Uterus (tissue), 4 donors: ENCODE results near the gene RHEBL1. TPM values are rescaled to one million over a fixed set of nuclear protein-coding genes. Genes with fewer than 3 reads are reported as not detected.

Source experiments
- DNase-seq, 2 donors: peaks; one replicate each; pipeline ENCODE4 v3.0.0-alpha.2; 2019 to 2020
- H3K27ac ChIP-seq, 2 donors: fragments of 200-600 bp; sonication (generic); 1 replicate in 1 of 2; 2 replicates in 1 of 2; pipeline ENCODE4 v1.5.1; 2016 to 2018
- H3K27me3 ChIP-seq, 2 donors: fragments of 200-600 bp; sonication (generic); one replicate each; pipeline ENCODE4 v1.5.1; 2018 to 2019; ENCODE audit warnings: control low read depth in 1 of 2
- H3K36me3 ChIP-seq, 2 donors: fragments of 200-600 bp; sonication (generic); one replicate each; pipeline ENCODE4 v1.5.1; 2019; ENCODE audit warnings: control low read depth in 1 of 2
- H3K4me1 ChIP-seq, 2 donors: fragments of 200-600 bp; sonication (generic); one replicate each; pipeline ENCODE4 v1.5.1; 2018 to 2019; ENCODE audit warnings: control low read depth in 1 of 2
- H3K4me3 ChIP-seq, 2 donors: fragments of 200-600 bp; sonication (generic); 1 replicate in 1 of 2; 2 replicates in 1 of 2; pipeline ENCODE4 v1.5.1; 2018 to 2019; ENCODE audit warnings: mild to moderate bottlenecking in 1 of 2
- H3K9me3 ChIP-seq, 2 donors: fragments of 200-600 bp; sonication (generic); one replicate each; pipeline ENCODE4 v1.5.1; 2019; ENCODE audit warnings: control low read depth in 1 of 2
- POLR2A ChIP-seq, 2 donors: fragments of 450-650 bp; IDR thresholded peaks; one replicate each; pipeline ENCODE4 v1.6.1; 2016; ENCODE audit warnings: antibody characterized with exemption in 2 of 2, mild to moderate bottlenecking in 1 of 2, moderate library complexity in 1 of 2
- intact Hi-C: fragments of 100-400 bp; cut with DNase I; formaldehyde crosslinking; loops from one replicate; pipeline ENCODE4 v1.15.1; 2023; ENCODE audit warnings: low total_unique reads
- total RNA-seq, 4 donors: library from RNA; depleted of rRNA in 3 of 4; stranded (reverse); fragments of >200 nt in 3 of 4; gene quantifications; one replicate each; pipeline versions ENCODE4 v1.1.0 to v1.2.4, GENCODE V29; 2014 to 2023
- TF ChIP-seq, protein P1 (sequence below), 4 experiments: fragments of 200-600 bp in 2 of 4; fragments of 450-650 bp in 2 of 4; sonication (generic) in 2 of 4; IDR thresholded peaks; one replicate each; pipeline ENCODE4 v1.5.1; 2016 to 2019; ENCODE audit warnings: antibody characterized with exemption in 4 of 4, mild to moderate bottlenecking in 2 of 4, moderate library complexity in 1 of 4
- donor health status: DM: yes; HTN: yes; CAD: no.

Gene RHEBL1
- total RNA-seq, 4 donors from 2014 or later: 0.37 TPM; not detected in 3

DNA sequence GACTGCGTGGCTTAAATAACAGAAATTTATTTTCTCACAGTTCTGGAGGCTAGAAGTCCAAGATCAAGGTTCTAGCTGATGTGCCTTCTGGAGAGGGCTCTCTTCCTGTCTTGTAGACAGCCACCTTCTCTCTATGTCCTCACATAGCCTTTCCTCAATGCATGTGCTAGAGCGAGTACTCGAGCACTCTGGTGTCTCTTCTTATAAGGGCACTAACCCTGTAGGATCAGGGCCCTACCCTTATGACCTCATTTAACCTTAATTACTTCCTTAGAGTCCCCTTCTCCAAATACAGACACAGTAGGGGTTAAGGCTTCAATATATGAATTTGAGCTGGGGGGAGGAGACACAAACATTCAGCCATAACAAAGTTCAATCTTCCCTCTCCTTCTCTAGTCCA is 14.7 kb upstream of the RHEBL1 start:
- no peak for DNase-seq
- no peaks in the 10 kb centered on the region for H3K36me3 ChIP-seq
- TF ChIP-seq, protein P1, sequence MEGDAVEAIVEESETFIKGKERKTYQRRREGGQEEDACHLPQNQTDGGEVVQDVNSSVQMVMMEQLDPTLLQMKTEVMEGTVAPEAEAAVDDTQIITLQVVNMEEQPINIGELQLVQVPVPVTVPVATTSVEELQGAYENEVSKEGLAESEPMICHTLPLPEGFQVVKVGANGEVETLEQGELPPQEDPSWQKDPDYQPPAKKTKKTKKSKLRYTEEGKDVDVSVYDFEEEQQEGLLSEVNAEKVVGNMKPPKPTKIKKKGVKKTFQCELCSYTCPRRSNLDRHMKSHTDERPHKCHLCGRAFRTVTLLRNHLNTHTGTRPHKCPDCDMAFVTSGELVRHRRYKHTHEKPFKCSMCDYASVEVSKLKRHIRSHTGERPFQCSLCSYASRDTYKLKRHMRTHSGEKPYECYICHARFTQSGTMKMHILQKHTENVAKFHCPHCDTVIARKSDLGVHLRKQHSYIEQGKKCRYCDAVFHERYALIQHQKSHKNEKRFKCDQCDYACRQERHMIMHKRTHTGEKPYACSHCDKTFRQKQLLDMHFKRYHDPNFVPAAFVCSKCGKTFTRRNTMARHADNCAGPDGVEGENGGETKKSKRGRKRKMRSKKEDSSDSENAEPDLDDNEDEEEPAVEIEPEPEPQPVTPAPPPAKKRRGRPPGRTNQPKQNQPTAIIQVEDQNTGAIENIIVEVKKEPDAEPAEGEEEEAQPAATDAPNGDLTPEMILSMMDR (IDR thresholded peaks at IDR 0.05): no peak
- TF ChIP-seq POLR2A (IDR thresholded peaks at IDR 0.05): no peak
- intact Hi-C loops: no loop called here
- H3K27ac ChIP-seq: peak overlapping the region in 1 of 2 donors; percentile 93
- H3K27me3 ChIP-seq: no peaks in the 10 kb centered on the region
- no peaks in the 10 kb centered on the region for H3K9me3 ChIP-seq
- H3K4me3 ChIP-seq: no peak overlapping the region
- H3K4me1 ChIP-seq: peaks cover 0 to 4% of the 10 kb centered on the region in 2 donors

DNA sequence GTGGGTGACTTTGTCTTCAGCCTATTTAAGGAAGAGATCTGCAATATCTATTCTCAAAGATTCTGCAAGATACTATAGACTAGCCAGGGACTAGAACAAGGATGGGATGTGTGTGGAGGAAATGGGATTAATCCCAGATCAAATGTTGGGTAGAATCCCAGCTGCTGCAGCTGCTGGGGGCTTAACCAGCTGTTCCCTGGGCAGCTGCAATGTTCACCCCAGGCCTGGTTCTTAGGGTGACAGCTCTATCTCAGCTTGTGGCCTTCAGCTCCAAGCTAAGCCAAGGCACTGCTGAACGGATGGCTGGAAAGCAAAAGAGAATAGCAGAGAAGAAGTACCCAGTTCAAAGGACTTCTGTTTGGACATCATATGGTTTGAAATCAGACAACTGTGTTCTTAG is 10.0 kb upstream of the RHEBL1 start:
- DNase-seq: no peak
- Histone ChIP-seq H3K27ac (no peak overlapping the region), H3K36me3 (no peaks in the 10 kb centered on the region), H3K27me3 (no peaks in the 10 kb centered on the region), H3K4me3 (no peak overlapping the region), H3K4me1 (no peaks in the 10 kb centered on the region), H3K9me3 (no peaks in the 10 kb centered on the region)
- intact Hi-C loops: no loop called here
- TF ChIP-seq, protein P1 (IDR thresholded peaks at IDR 0.05): no peak
- no peak for TF ChIP-seq POLR2A (IDR thresholded peaks at IDR 0.05)

DNA sequence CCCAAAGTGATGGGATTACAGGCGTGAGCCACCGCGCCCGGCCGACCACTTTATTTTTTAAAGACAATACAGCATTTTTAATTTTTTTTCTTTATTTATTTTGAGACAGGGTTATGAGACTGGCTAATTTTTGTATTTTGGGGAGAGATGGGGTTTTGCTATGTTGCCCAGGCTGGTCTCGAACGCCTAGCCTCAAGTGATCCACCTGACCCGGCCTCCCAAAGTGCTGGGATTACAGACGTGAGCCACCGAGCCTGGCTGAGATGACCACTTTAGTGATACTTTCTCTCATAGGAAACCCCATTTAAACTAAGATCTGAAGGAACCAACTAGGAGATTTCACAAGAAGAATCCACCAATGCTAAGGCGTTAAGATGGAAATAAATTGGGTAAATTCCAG is 1.2 kb upstream of the RHEBL1 start:
- intact Hi-C loops: no loop called here

DNA sequence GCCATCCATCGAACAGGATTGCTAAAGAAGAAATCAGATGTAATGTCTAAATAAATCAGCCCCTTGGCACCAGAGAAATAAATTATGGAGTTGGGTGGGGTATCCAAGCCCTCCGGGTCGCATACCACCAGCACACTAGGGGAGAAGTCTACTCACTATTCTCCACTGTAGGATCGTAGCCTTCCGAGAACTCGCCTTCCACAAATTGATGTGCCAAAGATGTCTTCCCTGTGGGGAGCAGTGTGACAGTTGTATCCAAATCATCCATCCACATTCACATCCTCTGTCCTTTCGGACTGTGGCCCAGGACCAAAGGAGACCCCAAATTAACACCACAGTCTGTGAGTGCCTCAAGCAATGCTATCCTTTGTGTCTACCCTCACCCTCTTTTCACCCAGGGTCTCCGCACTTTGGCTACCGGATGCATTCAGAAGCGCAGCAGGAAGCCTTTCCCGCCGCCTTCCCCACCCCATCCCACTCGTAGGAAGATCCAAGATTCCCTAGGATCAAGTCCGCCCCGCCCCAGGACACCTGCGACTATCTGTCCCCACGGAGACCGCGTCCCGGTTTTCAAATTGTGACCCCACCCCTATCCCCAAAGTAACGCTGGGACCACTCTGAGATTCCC is 786 bp downstream of the RHEBL1 start:
- Histone ChIP-seq H3K27ac (peak overlapping the region in 1 of 2 donors; percentile 73), H3K9me3 (no peaks in the 10 kb centered on the region), H3K4me1 (peaks cover 0 to 4% of the 10 kb centered on the region in 2 donors), H3K27me3 (no peaks in the 10 kb centered on the region), H3K36me3 (no peaks in the 10 kb centered on the region), H3K4me3 (peak overlapping the region; percentile 79 to 81)
- intact Hi-C loops: loop anchor here (10.0 kb wide), 1 partner anchor 56 kb away; no protein-coding TSS in a partner anchor
- TF ChIP-seq, protein P1 (IDR thresholded peaks at IDR 0.05): no peak
- no peak for TF ChIP-seq POLR2A (IDR thresholded peaks at IDR 0.05)
- DNase-seq: no peak

More for the DNA sequence above, 1.2 kb upstream of the RHEBL1 start:
- H3K4me3 ChIP-seq: no peak overlapping the region
- peaks cover 0 to 4% of the 10 kb centered on the region in 2 donors for H3K4me1 ChIP-seq
- no peaks in the 10 kb centered on the region for H3K36me3 ChIP-seq
- H3K27me3 ChIP-seq: no peaks in the 10 kb centered on the region
- H3K9me3 ChIP-seq: no peaks in the 10 kb centered on the region
- no peak for TF ChIP-seq POLR2A (IDR thresholded peaks at IDR 0.05)
- TF ChIP-seq, protein P1 (IDR thresholded peaks at IDR 0.05): no peak
- DNase-seq: no peak
- no peak overlapping the region for H3K27ac ChIP-seq

DNA sequence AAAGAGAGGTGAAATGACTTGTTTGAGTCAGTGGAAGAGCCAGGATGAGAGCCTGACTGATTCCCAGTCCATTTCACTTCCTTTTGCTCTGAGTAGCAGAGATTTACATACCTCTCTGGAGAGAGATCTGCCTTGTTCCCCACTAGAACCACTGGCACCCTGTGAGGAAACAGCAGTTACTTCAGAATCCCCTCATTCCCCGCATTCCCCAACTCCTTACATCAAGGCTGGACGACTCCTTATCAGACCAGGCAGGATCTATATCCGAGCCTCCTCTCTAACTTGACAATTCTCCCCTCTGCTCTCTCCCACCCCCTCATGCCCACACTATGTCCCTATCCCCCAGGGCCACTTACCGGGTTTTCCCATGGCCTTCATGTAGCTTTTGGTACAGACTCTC is 3.7 kb downstream of the RHEBL1 start:
- no peaks in the 10 kb centered on the region for H3K27me3 ChIP-seq
- no peak overlapping the region for H3K27ac ChIP-seq
- TF ChIP-seq, protein P1 (IDR thresholded peaks at IDR 0.05): no peak
- no peak for TF ChIP-seq POLR2A (IDR thresholded peaks at IDR 0.05)
- peaks cover 0 to 4% of the 10 kb centered on the region in 2 donors for H3K4me1 ChIP-seq
- H3K36me3 ChIP-seq: no peaks in the 10 kb centered on the region
- intact Hi-C loops: loop anchor here (10.0 kb wide), 1 partner anchor 59 kb away; no protein-coding TSS in a partner anchor
- no peak for DNase-seq
- no peaks in the 10 kb centered on the region for H3K9me3 ChIP-seq
- H3K4me3 ChIP-seq: no peak overlapping the region
